Fibroblast of lung (primary cell): ENCODE data around the gene DNM3.

Experiments
- CTCF ChIP-seq, 2 donors: IDR thresholded peaks in 1 of 2; conservative IDR thresholded peaks in 1 of 2; 1 replicate in 1 of 2; 2 replicates in 1 of 2; pipeline ENCODE4 v1.5.1; 2011 to 2012; ENCODE audit warnings: low read length in 2 of 2, control low read depth in 1 of 2, inconsistent platforms in 1 of 2, low read depth in 1 of 2, mild to moderate bottlenecking in 1 of 2
- EZH2 ChIP-seq: IDR thresholded peaks from 2 replicates; pipeline ENCODE4 v1.5.1; 2012; ENCODE audit warnings: low read length, control low read depth, mild to moderate bottlenecking; ENCODE audit errors: missing control alignments

- no peak for TF ChIP-seq EZH2
- TF ChIP-seq CTCF (conservative IDR thresholded peaks at IDR 0.05 in 1 of 2, IDR thresholded peaks at IDR 0.05 in 1 of 2; ENCODE audit: low read depth in 1 of 2, low read length in 2 of 2), result no peak
Measured at GRCh38 chr1:172442404-172442803, 601.1 kb downstream of the DNM3 start.
